GM18951 (cell line): Measurements from ENCODE around the gene TBL2.
"Not testable (repeated sequence)": the region's sequence is repeated elsewhere in the genome, so short reads cannot be mapped to it uniquely, and the experiment has no call there.

ENCODE experiments used
- POLR2A ChIP-seq: IDR thresholded peaks from 4 replicates; pipeline ENCODE4 v1.6.1; 2011; ENCODE audit warnings: mild to moderate bottlenecking; ENCODE audit not compliant: insufficient read length, insufficient read depth; ENCODE audit errors: extremely low read depth
- in situ Hi-C: fragments of 300-500 bp; cut with MboI; formaldehyde crosslinking; loops from one replicate; pipeline ENCODE4 v1.12.0; 2022; ENCODE audit warnings: low sequenced_read_pairs, mixed read lengths, inconsistent platforms; ENCODE audit not compliant: unreplicated experiment

TBL2 gene

DNA sequence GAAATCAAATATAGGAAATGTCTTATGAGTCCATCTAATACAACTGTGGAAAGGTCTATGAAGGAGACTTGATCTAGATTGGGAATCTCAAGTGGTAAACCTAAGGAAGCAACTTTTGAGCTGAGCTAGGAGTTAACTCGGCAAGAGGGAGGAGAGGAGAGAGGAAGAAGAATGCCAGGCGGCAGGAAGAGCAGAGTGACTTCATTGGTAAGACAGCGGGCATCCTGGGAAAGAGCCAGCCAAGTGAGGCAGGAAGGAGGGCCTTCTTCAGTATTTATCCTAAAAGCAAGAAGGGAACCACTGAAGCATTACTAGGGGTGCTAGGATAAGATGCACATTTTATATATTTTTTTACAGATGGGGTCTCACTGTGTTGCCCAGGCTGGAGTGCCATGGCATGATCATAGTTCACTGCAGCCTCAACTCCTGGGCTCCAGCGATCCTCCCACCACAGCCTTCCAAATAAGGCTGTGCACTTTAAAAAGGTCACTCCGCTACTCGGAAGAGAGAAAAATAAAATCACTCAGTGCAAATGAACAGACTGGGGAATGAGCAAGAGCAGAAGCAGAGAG, 22.9 kb downstream of the TBL2 start:
- in situ Hi-C loops, result no loop called here
- no peak for TF ChIP-seq POLR2A

DNA sequence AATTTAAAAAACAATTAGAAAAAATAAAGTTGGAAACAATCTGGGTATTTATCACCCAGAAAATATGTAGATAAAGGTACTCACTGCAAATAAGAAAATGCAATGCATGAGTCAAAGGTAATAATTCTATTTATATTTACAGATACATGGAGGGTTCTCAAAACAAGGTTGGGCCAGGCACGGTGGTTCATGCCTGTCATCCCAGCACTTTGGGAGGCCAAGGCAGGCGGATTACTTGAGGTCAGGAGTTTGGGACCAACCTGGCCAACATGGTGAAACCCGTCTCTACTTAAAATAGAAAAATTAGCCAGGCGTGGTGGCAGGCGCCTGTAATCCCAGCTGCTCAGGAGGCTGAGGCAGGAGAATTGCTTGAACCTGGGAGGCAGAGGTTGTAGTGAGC, 28.3 kb downstream of the TBL2 start:
- in situ Hi-C loops, result not testable (repeated sequence)

GRCh38 chr7:73549176-73549575, 29.2 kb downstream of the TBL2 start:
- no peak for TF ChIP-seq POLR2A
- in situ Hi-C loops, result no loop called here

DNA sequence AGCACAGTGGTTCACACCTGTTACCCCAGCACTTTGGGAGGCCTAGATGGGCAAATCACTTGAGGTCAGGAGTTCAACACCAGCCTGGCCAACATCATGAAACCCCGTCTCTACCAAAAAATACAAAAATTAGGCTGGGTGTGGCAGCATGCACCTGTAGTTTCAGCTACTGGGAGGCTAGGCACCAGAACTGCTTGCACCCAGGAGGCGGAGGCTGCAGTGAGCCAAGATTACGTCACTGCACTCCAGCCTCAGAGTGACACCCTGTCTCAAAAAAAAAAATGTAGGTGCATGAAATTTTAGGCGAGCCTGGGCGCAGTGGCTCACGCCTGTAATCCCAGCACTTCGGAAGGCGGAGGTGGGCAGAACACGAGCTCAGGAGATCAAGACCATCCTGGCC, 30.5 kb downstream of the TBL2 start:
- in situ Hi-C loops, result no loop called here
- no peak for TF ChIP-seq POLR2A

DNA sequence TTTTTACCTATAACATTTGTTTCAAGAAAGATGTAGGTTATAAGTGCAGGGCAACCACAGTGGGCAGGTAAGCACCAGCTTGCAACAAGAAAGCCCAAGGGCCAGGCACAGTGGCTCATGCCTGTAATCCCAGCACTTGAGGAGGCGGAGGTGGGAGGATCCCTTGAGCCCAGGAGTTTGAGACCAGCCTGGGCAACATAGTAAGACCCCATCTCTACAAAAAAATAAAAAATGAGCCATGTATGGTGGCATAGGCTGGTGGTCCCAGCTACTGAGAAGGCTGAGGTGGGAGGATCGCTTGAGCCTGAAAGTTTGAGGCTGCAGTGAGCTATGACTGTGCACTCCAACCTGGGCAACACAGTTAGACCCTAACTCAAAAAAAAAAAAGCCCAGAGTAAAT, 33.7 kb downstream of the TBL2 start:
- TF ChIP-seq POLR2A, result no peak
- in situ Hi-C loops, result no loop called here

GRCh38 chr7:73541722-73542121, 36.7 kb downstream of the TBL2 start:
- TF ChIP-seq POLR2A, result no peak
- in situ Hi-C loops, result no loop called here

- no peak for TF ChIP-seq POLR2A
- in situ Hi-C loops, result no loop called here
Measured at GRCh38 chr7:73539709-73540108, 38.7 kb downstream of the TBL2 start.

DNA sequence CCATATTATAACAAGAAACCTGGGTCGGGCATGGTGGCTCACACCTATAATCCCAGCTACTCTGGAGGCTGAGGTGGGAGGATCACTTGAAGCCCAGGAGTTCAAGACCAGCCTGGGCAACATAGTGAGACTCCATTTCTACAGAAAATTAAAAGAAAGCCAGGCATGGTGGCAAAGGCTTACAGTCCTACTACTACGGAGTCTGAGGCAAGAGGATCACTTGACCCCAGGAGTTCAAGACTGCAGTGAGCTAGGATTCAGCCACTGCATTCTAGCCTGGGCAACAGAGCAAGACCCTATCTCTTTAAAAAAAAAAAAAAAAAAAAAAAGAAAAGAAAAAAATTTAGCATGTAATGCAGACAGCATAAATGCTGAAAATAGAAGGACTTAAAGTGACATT, 39.9 kb downstream of the TBL2 start:
- in situ Hi-C loops, result not testable (repeated sequence)

- in situ Hi-C loops, result no loop called here
- TF ChIP-seq POLR2A, result no peak
Measured at GRCh38 chr7:73537051-73537450, 41.3 kb downstream of the TBL2 start.

- TF ChIP-seq POLR2A, result no peak
- in situ Hi-C loops, result no loop called here
Measured at GRCh38 chr7:73536479-73536878, 41.9 kb downstream of the TBL2 start.

- in situ Hi-C loops, result not testable (repeated sequence)
Measured at GRCh38 chr7:73535918-73536317, 42.5 kb downstream of the TBL2 start.

DNA sequence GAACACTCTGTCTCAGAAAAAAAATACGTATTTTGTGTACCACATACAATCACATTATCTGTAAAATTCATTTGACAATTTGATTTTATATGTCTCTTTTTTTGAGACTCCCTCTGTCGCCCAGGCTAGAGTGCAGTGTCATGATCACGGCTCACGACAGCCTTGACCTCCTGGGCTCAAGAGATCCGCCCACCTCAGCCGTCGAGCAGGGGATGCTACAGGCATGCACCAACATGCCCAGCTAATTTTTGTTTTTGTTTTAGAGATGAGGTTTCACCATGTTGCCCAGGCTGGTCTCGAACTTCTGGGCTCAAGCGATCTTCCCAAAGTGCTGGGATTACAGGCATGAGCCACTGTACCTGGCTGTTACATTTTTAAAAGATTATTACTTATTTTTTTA, 44.6 kb downstream of the TBL2 start:
- TF ChIP-seq POLR2A, result no peak
- in situ Hi-C loops, result no loop called here

- TF ChIP-seq POLR2A, result no peak
- in situ Hi-C loops, result no loop called here
Measured at GRCh38 chr7:73532224-73532623, 46.2 kb downstream of the TBL2 start.

DNA sequence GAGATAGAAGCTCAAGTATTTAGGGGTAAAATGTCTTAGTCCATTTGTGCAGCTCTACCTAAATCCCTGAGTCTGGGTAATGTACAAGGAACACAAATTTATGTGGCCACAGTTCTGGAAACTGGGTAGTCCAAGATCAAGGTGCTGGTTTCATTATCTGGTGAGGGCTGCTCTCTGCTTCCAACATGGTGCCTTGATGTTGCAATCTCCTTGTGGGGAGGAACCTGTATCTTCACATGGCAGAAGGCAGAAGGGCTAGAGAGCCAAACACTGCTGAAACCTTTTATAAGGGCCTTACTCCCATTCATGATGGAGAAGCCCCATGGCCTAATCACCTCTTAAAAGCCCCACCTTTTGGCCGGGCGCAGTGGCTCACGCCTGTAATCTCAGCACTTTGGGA, 47.6 kb downstream of the TBL2 start:
- in situ Hi-C loops, result no loop called here
- TF ChIP-seq POLR2A, result no peak

GRCh38 chr7:73526896-73527821, 51.2 kb downstream of the TBL2 start:
- in situ Hi-C loops, result no loop called here

GRCh38 chr7:73526158-73526494, 52.3 kb downstream of the TBL2 start:
- in situ Hi-C loops, result not testable (repeated sequence)

More at GRCh38 chr7:73526896-73527821, 51.2 kb downstream of the TBL2 start:
- no peak for TF ChIP-seq POLR2A
